SK-N-SH (cell line): ENCODE results near the gene PAQR3. TPM values are rescaled to one million over a fixed set of nuclear protein-coding genes. Genes with fewer than 3 reads are reported as not detected.

Source experiments
- CTCF ChIA-PET: fragments of 300-600, 350-600 bp; formaldehyde crosslinking; extraction: SDS; loops from one replicate; lab custom pipeline; 2021; lab: Yijun Ruan, JAX
- POLR2A ChIA-PET: fragments of 350-600 bp; sonication (Branson Sonifier 250); formaldehyde crosslinking; extraction: SDS; loops from one replicate; lab custom pipeline; 2020; ENCODE audit warnings: antibody characterized with exemption, inconsistent platforms; lab: Yijun Ruan, JAX
- DNase-seq: peaks from one replicate; pipeline ENCODE4 v3.0.0; 2012
- H2AFZ ChIP-seq: fragments of 200-600 bp; sonication (generic); 2 replicates; pipeline ENCODE4 v1.8.1; 2016; ENCODE audit warnings: antibody characterized with exemption, mild to moderate bottlenecking, low read depth
- H3F3A ChIP-seq: fragments of 200-600 bp; sonication (generic); replicated peaks from 2 replicates; pipeline ENCODE3; 2016; ENCODE audit warnings: antibody characterized with exemption, mild to moderate bottlenecking; ENCODE audit not compliant: insufficient read depth
- H3K27ac ChIP-seq, 2 experiments: fragments of 200-500 bp in 1 of 2; fragments of 200-600 bp in 1 of 2; sonication (Bioruptor generic) in 1 of 2; sonication (generic), shearing (Covaris generic) in 1 of 2; 2 replicates each; pipeline versions ENCODE4 v1.5.1 to v1.6.1; 2014 to 2016; ENCODE audit warnings: low read depth in 2 of 2, inconsistent platforms in 1 of 2, low read length in 1 of 2, mild to moderate bottlenecking in 1 of 2, mixed read lengths in 1 of 2
- H3K27me3 ChIP-seq: fragments of 200-600 bp; sonication (generic), shearing (Covaris generic); 2 replicates; pipeline ENCODE4 v1.6.1; 2016; ENCODE audit warnings: mixed run types; ENCODE audit not compliant: insufficient read depth
- H3K36me3 ChIP-seq, 2 experiments: fragments of 200-500 bp in 1 of 2; fragments of 200-600 bp in 1 of 2; sonication (Bioruptor generic) in 1 of 2; sonication (generic) in 1 of 2; replicated peaks in 1 of 2; 2 replicates each; pipeline versions ENCODE3 to v1.5.1; 2014 to 2016; ENCODE audit warnings: low read length in 1 of 2, mild to moderate bottlenecking in 1 of 2; ENCODE audit not compliant: insufficient read depth in 2 of 2, control insufficient read depth in 1 of 2
- H3K4me1 ChIP-seq, 2 experiments: fragments of 200-500 bp in 1 of 2; fragments of 200-600 bp in 1 of 2; sonication (Bioruptor generic) in 1 of 2; sonication (generic), shearing (Covaris generic) in 1 of 2; 2 replicates each; pipeline versions ENCODE4 v1.5.1 to v1.6.1; 2014 to 2016; ENCODE audit warnings: low read depth in 1 of 2, low read length in 1 of 2, mixed run types in 1 of 2; ENCODE audit not compliant: insufficient read depth in 2 of 2, control insufficient read depth in 1 of 2
- H3K4me2 ChIP-seq: fragments of 200-600 bp; sonication (generic), shearing (Covaris generic); 2 replicates; pipeline ENCODE4 v1.6.1; 2017; ENCODE audit warnings: mixed run types
- H3K4me3 ChIP-seq, 2 experiments: fragments of 200-500 bp in 1 of 2; fragments of 200-600 bp in 1 of 2; sonication (Bioruptor generic) in 1 of 2; sonication (generic), shearing (Covaris generic) in 1 of 2; 2 replicates each; pipeline versions ENCODE4 v1.5.1 to v1.8.1; 2014 to 2016; ENCODE audit warnings: low read depth in 2 of 2, inconsistent platforms in 1 of 2, low read length in 1 of 2, mild to moderate bottlenecking in 1 of 2, mixed read lengths in 1 of 2, moderate library complexity in 1 of 2
- H3K79me2 ChIP-seq: fragments of 200-600 bp; sonication (generic); 2 replicates; pipeline ENCODE4 v1.8.1; 2017; ENCODE audit warnings: mild to moderate bottlenecking; ENCODE audit not compliant: insufficient read depth
- H3K9ac ChIP-seq: fragments of 200-600 bp; sonication (generic); 2 replicates; pipeline ENCODE4 v1.6.1; 2017; ENCODE audit warnings: mixed run types
- H3K9me2 ChIP-seq: fragments of 200-600 bp; sonication (generic); 2 replicates; pipeline ENCODE4 v1.6.1; 2017; ENCODE audit warnings: mixed run types
- H3K9me3 ChIP-seq: fragments of 200-600 bp; sonication (generic); 2 replicates; pipeline ENCODE4 v1.6.1; 2017; ENCODE audit warnings: mixed run types, mild to moderate bottlenecking, moderate library complexity
- H4K20me1 ChIP-seq: fragments of 200-600 bp; sonication (generic); 2 replicates; pipeline ENCODE4 v1.6.1; 2017; ENCODE audit warnings: mild to moderate bottlenecking, mixed run types; ENCODE audit not compliant: insufficient read depth
- CHD2 ChIP-seq: fragments of 150-350 bp; IDR thresholded peaks from 2 replicates; pipeline ENCODE4 v1.6.1; 2018; ENCODE audit warnings: low read length; ENCODE audit not compliant: partially characterized antibody
- ELF1 ChIP-seq: IDR thresholded peaks from 2 replicates; pipeline ENCODE4 v1.4.0; 2012
- EZH2phosphoT487 ChIP-seq: fragments of 200-600 bp; sonication (generic); IDR thresholded peaks from 2 replicates; pipeline ENCODE4 v1.6.1; 2017; ENCODE audit warnings: low read depth, mixed run types, mild to moderate bottlenecking, antibody characterized with exemption, moderate library complexity, borderline replicate concordance
- MAX ChIP-seq: IDR thresholded peaks from 2 replicates; pipeline ENCODE4 v1.4.0; 2012; ENCODE audit warnings: low read depth
- MXI1 ChIP-seq: IDR thresholded peaks from 2 replicates; pipeline ENCODE4 v1.6.1; 2012; ENCODE audit warnings: mild to moderate bottlenecking, low read depth, low read length, improper control_type of control experiment
- NRF1 ChIP-seq: IDR thresholded peaks from 2 replicates; pipeline ENCODE4 v1.6.1; 2012; ENCODE audit warnings: low read depth, mild to moderate bottlenecking, low read length
- PBX3 ChIP-seq: IDR thresholded peaks from 2 replicates; pipeline ENCODE4; 2012
- POLR2AphosphoS5 ChIP-seq: IDR thresholded peaks from 2 replicates; pipeline ENCODE4 v1.6.1; 2012; ENCODE audit warnings: low read depth, low read length
- REST ChIP-seq: IDR thresholded peaks from 2 replicates; pipeline ENCODE4 v1.6.1; 2012; ENCODE audit warnings: mild to moderate bottlenecking, low read depth, low read length, moderate library complexity
- TAF1 ChIP-seq: IDR thresholded peaks from 2 replicates; pipeline ENCODE4 v1.6.1; 2012; ENCODE audit warnings: low read depth, mild to moderate bottlenecking, low read length, moderate library complexity, borderline replicate concordance
- ZBTB33 ChIP-seq: IDR thresholded peaks from 2 replicates; pipeline ENCODE4 v1.4.0; 2012; ENCODE audit warnings: low read depth, borderline replicate concordance
- WGBS: methylation state at CpG from one replicate; pipeline ENCODE4 v1.1.6; 2017; ENCODE audit warnings: low lambda C conversion rate; 5-methylcytosine and 5-hydroxymethylcytosine counted together
- polyA plus RNA-seq, 3 experiments: library from polyadenylated mRNA; depleted of rRNA; stranded (reverse); fragments of >200 nt; gene quantifications; 2 replicates each; pipeline ENCODE4 v1.2.3, GENCODE V29; 2012

Gene PAQR3
- 10.3 and 14.6 TPM in 2 replicates for polyA plus RNA-seq (2012; rRNA removed)
- polyA plus RNA-seq (2012; cell fraction: cytosol; rRNA removed) = 17.5 and 19.5 TPM in 2 replicates
- polyA plus RNA-seq (2012; cell fraction: nucleus; rRNA removed) = 5.2 and 17.2 TPM in 2 replicates

DNA sequence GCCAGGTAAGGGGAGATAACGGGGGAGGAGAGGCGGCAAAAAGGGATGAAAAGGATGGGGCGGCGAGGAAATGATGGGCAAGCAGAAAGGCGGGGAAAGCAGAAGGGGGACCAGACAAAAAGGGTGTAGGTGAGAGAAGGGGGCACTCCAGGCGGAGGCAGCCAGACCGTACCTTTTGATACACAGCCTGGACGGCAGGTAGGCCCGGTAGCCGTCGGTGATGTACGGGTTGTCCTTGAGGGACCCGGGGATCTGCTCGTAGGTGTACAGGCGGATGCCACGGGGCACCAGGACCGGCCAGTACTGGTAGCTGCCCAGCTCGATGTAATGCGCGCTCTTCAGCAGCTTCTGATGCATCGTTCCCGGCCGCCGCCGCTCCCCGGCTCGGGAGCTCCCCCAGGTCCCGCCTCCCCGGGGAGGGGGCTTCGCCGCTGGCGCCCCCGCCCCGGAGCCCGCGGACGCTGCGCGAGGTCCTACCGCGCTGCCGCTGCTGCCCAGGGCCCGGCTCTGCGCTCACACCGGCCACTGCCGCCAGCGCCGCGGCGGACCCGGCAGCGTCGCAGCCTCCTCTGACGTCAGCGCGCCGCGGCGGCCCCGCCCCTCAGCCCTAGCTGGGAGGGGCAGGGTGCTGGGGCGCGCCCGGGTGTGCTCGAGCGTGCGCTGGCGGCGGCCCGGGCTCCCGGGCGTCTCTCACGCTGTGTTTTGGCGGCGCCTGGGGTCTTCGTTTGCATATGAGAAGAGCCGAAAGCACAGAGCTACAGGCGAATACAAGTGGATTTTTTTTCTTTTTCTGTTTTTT, at the start of gene PAQR3:
Gene PAQR3 (minus strand): TSS at position 571 of the 799 bp plus-strand sequence. CDS start 214 bp downstream, at position 357.
- CTCF ChIA-PET = interaction anchor here (0.6 to 4.2 kb wide), 7 partner anchors 13 to 1410 kb away, joined by 3 to 25 read pairs (median 3); no protein-coding TSS in a partner anchor
- DNase-seq = peak; percentile 97
- Histone ChIP-seq H3K36me3 (peaks cover 5 to 8% of the 10 kb centered on the region in 2 experiments), H3K4me3 (peak within 1 kb of the TSS; percentile 81 to 96), H3K9me3 (no peaks in the 10 kb centered on the region), H3K4me1 (peaks cover 0 to 6% of the 10 kb centered on the region in 2 experiments; a peak in 2 of 4 replicates), H3K79me2 (peaks cover 23% of the 10 kb centered on the region; the same call in 1 of the 2 replicates), H3K27ac (peak within 1 kb of the TSS; percentile 36 to 73; a peak in 3 of 4 replicates), H3F3A (peaks cover 3% of the 10 kb centered on the region), H3K27me3 (no peaks in the 10 kb centered on the region), H3K9me2 (no peaks in the 10 kb centered on the region), H3K9ac (peak within 1 kb of the TSS; percentile 72), H2AFZ (peak within 1 kb of the TSS; percentile 98), H3K4me2 (peak within 1 kb of the TSS; percentile 92), H4K20me1 (no peaks in the 10 kb centered on the region)
- POLR2A ChIA-PET = interaction anchor here (0.6 to 1.3 kb wide), 2 partner anchors 16 to 1270 kb away, joined by 3 read pairs; no protein-coding TSS in a partner anchor
- under 1% methylated on average over 33 of the region's 77 CpGs for WGBS
- TF ChIP-seq PBX3 (no peak; the same call in 1 of the 2 replicates), ZBTB33 (no peak), ELF1 (peak; percentile 18; the same call in 1 of the 2 replicates), MXI1 (peak; percentile 80), POLR2AphosphoS5 (peak; percentile 62), CHD2 (peak; percentile 50), EZH2phosphoT487 (no peak), REST (peak; percentile 36; the same call in 1 of the 2 replicates), NRF1 (peak; percentile 57), TAF1 (peak; percentile 40), MAX (0 out of 2 replicates have a peak, but pooled peaks have one; percentile 33)
- TF ChIP-seq, all 33 proteins: peak for 8
